ENCODE results near the gene DDX55. TPM values are rescaled to one million over a fixed set of nuclear protein-coding genes. Genes with fewer than 3 reads are reported as not detected.

The DDX55 gene
- polyA plus RNA-seq, 1 donor from 2014 or later, result 58.8 TPM

DNA sequence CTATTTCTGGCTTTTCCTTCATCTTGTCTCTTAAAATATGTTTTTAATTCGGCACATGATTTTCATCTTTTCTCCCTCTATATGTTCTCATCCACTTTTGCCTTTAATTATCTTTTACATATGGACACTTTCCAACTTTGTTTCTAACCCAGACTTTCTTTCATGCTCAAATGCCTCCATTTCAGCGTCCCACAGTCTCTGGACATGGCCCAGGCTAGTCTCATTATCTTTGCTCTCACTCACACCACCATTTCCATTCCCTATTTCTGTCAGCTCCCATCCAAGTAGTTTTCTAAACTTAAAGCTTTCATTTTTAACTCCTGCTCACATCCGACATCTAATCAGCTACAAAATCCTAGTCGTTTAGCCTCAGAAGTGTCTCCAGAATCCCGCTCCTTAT is 46.5 kb downstream of the DDX55 start:
- Histone ChIP-seq H3K9me3 (ENCODE audit: low read length) (no peaks in the 10 kb centered on the region), H3K36me3 (ENCODE audit: insufficient read depth, low read length) (peaks cover 8% of the 10 kb centered on the region), H3K9me2 (ENCODE audit: insufficient read depth, low read length) (no peaks in the 10 kb centered on the region), H4K20me1 (ENCODE audit: insufficient read depth) (no peaks in the 10 kb centered on the region), H3K4me2 (ENCODE audit: low read length) (no peak overlapping the region), H3K79me2 (replicated peaks; ENCODE audit: insufficient read depth, low read length) (no peaks in the 10 kb centered on the region), H3F3A (ENCODE audit: insufficient read depth, low read length, poor library complexity, severe bottlenecking) (no peaks in the 10 kb centered on the region), H3K4me3 (ENCODE audit: low read length) (no peak overlapping the region), H3K9ac (ENCODE audit: low read length) (no peak overlapping the region), H3K27ac (ENCODE audit: low read length) (no peak overlapping the region), H2AFZ (ENCODE audit: low read depth, low read length) (no peak overlapping the region), H3K27me3 (ENCODE audit: insufficient read depth, low read depth, low read length) (no peaks in the 10 kb centered on the region)
- no peak for TF ChIP-seq POLR2AphosphoS5 (IDR thresholded peaks at IDR 0.05)
- TF ChIP-seq TAF1 (IDR thresholded peaks at IDR 0.05; ENCODE audit: low read depth), result no peak

GRCh38 chr12:123654129-123654701 is 52.3 kb downstream of the DDX55 start:
- Histone ChIP-seq H3K4me3 (ENCODE audit: low read length) (no peak overlapping the region), H3K79me2 (replicated peaks; ENCODE audit: insufficient read depth, low read length) (no peaks in the 10 kb centered on the region), H3K9ac (ENCODE audit: low read length) (no peak overlapping the region), H3K36me3 (ENCODE audit: insufficient read depth, low read length) (no peaks in the 10 kb centered on the region), H3K9me2 (ENCODE audit: insufficient read depth, low read length) (no peaks in the 10 kb centered on the region), H3K27me3 (ENCODE audit: insufficient read depth, low read depth, low read length) (no peaks in the 10 kb centered on the region), H3K27ac (ENCODE audit: low read length) (no peak overlapping the region), H3K9me3 (ENCODE audit: low read length) (no peaks in the 10 kb centered on the region), H3K4me2 (ENCODE audit: low read length) (no peak overlapping the region), H4K20me1 (ENCODE audit: insufficient read depth) (no peaks in the 10 kb centered on the region), H3F3A (ENCODE audit: insufficient read depth, low read length, poor library complexity, severe bottlenecking) (no peaks in the 10 kb centered on the region), H2AFZ (ENCODE audit: low read depth, low read length) (no peak overlapping the region)
- TF ChIP-seq POLR2AphosphoS5 (IDR thresholded peaks at IDR 0.05), result no peak
- TF ChIP-seq RAD21 (conservative IDR thresholded peaks at IDR 0.05), result no peak
- TF ChIP-seq TAF1 (IDR thresholded peaks at IDR 0.05; ENCODE audit: low read depth), result no peak
- no peak for TF ChIP-seq EP300 (conservative IDR thresholded peaks at IDR 0.05; ENCODE audit: poor library complexity, severe bottlenecking)
- no peak for TF ChIP-seq REST (IDR thresholded peaks at IDR 0.05; ENCODE audit: borderline replicate concordance)
- no peak for TF ChIP-seq EZH2 (IDR thresholded peaks at IDR 0.05; ENCODE audit: borderline replicate concordance, insufficient read depth, low read length, poor library complexity, severe bottlenecking)
- TF ChIP-seq MXI1 (conservative IDR thresholded peaks at IDR 0.05; ENCODE audit: poor library complexity, severe bottlenecking), result no peak
- TF ChIP-seq, protein P1, sequence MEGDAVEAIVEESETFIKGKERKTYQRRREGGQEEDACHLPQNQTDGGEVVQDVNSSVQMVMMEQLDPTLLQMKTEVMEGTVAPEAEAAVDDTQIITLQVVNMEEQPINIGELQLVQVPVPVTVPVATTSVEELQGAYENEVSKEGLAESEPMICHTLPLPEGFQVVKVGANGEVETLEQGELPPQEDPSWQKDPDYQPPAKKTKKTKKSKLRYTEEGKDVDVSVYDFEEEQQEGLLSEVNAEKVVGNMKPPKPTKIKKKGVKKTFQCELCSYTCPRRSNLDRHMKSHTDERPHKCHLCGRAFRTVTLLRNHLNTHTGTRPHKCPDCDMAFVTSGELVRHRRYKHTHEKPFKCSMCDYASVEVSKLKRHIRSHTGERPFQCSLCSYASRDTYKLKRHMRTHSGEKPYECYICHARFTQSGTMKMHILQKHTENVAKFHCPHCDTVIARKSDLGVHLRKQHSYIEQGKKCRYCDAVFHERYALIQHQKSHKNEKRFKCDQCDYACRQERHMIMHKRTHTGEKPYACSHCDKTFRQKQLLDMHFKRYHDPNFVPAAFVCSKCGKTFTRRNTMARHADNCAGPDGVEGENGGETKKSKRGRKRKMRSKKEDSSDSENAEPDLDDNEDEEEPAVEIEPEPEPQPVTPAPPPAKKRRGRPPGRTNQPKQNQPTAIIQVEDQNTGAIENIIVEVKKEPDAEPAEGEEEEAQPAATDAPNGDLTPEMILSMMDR (IDR thresholded peaks at IDR 0.05; ENCODE audit: poor library complexity, severe bottlenecking), result no peak

DNA sequence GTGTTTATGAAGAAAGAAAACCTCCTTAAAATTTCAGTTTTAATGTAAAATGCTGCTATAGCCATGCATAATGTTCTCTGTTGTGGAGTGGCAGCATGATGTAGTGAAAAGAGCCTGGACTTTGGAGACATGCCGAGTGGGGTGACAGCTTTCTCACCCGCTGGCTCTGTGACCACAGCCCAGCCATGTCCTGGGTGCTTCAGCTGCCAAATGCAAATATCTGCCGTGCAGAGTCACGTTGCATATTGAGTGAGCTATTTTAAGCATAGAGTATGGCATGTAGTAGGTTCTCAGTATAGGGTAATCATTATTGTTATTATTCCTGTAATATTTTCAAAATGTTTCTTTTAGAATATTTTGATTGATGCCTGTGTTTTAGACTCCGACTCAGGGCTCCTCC is 53.5 kb downstream of the DDX55 start:
- Histone ChIP-seq H3K36me3 (ENCODE audit: insufficient read depth, low read length) (peaks cover 5% of the 10 kb centered on the region), H4K20me1 (ENCODE audit: insufficient read depth) (no peaks in the 10 kb centered on the region), H3K27me3 (ENCODE audit: insufficient read depth, low read depth, low read length) (no peaks in the 10 kb centered on the region), H3K4me3 (ENCODE audit: low read length) (no peak overlapping the region), H2AFZ (ENCODE audit: low read depth, low read length) (no peak overlapping the region), H3K4me2 (ENCODE audit: low read length) (no peak overlapping the region), H3K9ac (ENCODE audit: low read length) (no peak overlapping the region), H3K9me2 (ENCODE audit: insufficient read depth, low read length) (no peaks in the 10 kb centered on the region), H3K79me2 (replicated peaks; ENCODE audit: insufficient read depth, low read length) (no peaks in the 10 kb centered on the region), H3F3A (ENCODE audit: insufficient read depth, low read length, poor library complexity, severe bottlenecking) (no peaks in the 10 kb centered on the region), H3K9me3 (ENCODE audit: low read length) (no peaks in the 10 kb centered on the region), H3K27ac (ENCODE audit: low read length) (no peak overlapping the region)
- no peak for TF ChIP-seq SMC3 (conservative IDR thresholded peaks at IDR 0.05; ENCODE audit: poor library complexity)
- no peak for TF ChIP-seq MXI1 (conservative IDR thresholded peaks at IDR 0.05; ENCODE audit: poor library complexity, severe bottlenecking)
- TF ChIP-seq, protein P1 (IDR thresholded peaks at IDR 0.05; ENCODE audit: poor library complexity, severe bottlenecking), result no peak
- no peak for TF ChIP-seq POLR2AphosphoS5 (IDR thresholded peaks at IDR 0.05)
